HCT116 (cell line): Measurements from ENCODE around the gene SEC61A1. TPM values are rescaled to one million over a fixed set of nuclear protein-coding genes. Genes with fewer than 3 reads are reported as not detected.
A peak's percentile ranks its signal among the peaks of the same experiment; 100 is the strongest.

Experiments
- ATAC-seq: fragments of 200-7000 bp; cut with Tn5 transposase; 2 replicates; pipeline ENCODE4 v1.9.1; 2020; ENCODE audit warnings: mild to moderate bottlenecking, moderate library complexity
- BruUV-seq: library from RNA; stranded (reverse); fragments of 400-500 nt; replicated peaks from 2 replicates; lab custom pipeline; 2021; lab: Mats Ljungman, UMichigan
- CTCF ChIA-PET: fragments of 300-600 bp; sonication (Branson Sonifier 250); formaldehyde crosslinking; loops from one replicate; lab custom pipeline; 2021; ENCODE audit warnings: antibody characterized with exemption; lab: Charles Lee
- POLR2A ChIA-PET: fragments of 300-600, 350-600 bp; sonication (Branson Sonifier 250); formaldehyde crosslinking; loops from one replicate; lab custom pipeline; 2021; ENCODE audit warnings: antibody characterized with exemption; lab: Charles Lee
- RAD21 ChIA-PET, 2 experiments: fragments of 300-600 bp; sonication (Branson Sonifier 250); formaldehyde crosslinking; loops; one replicate each; lab custom pipeline; 2023; ENCODE audit warnings: low total read pairs in 2 of 2; ENCODE audit not compliant: uncharacterized antibody in 2 of 2, unreplicated experiment in 2 of 2, low non-redundant PET in 1 of 2; lab: Charles Lee
- DNase-seq: peaks from one replicate; pipeline ENCODE4 v3.0.0-alpha.2; 2010; ENCODE audit warnings: low read depth, low spot score
- H2AFZ ChIP-seq: fragments of 200-600 bp; shearing (Covaris generic), sonication (generic); 2 replicates; pipeline ENCODE4 v1.6.1; 2017; ENCODE audit warnings: low read depth, mixed run types, mixed read lengths, antibody characterized with exemption, low read length; ENCODE audit not compliant: poor library complexity, severe bottlenecking
- H3K27ac ChIP-seq: 2 replicates; pipeline ENCODE4 v1.5.1; 2012; ENCODE audit warnings: low read depth, low read length
- H3K27me3 ChIP-seq: fragments of 200-600 bp; sonication (generic); 2 replicates; pipeline ENCODE4 v1.6.1; 2016; ENCODE audit warnings: mixed run types, low read length, mixed read lengths; ENCODE audit not compliant: insufficient read depth
- H3K36me3 ChIP-seq, 2 experiments: fragments of 200-500 bp in 1 of 2; fragments of 200-600 bp in 1 of 2; sonication (Bioruptor generic) in 1 of 2; sonication (generic) in 1 of 2; 2 replicates each; pipeline versions ENCODE4 v1.5.1 to v1.6.1; 2014 to 2016; ENCODE audit warnings: low read length in 2 of 2, inconsistent platforms in 1 of 2, mixed read lengths in 1 of 2, mixed run types in 1 of 2; ENCODE audit not compliant: insufficient read depth in 2 of 2, control insufficient read depth in 1 of 2
- H3K4me1 ChIP-seq, 2 experiments: fragments of 200-600 bp in 1 of 2; sonication (generic) in 1 of 2; 2 replicates each; pipeline versions ENCODE4 v1.5.1 to v1.6.1; 2012 to 2017; ENCODE audit warnings: low read length in 2 of 2, inconsistent platforms in 1 of 2, mild to moderate bottlenecking in 1 of 2, mixed read lengths in 1 of 2, mixed run types in 1 of 2, moderate library complexity in 1 of 2; ENCODE audit not compliant: insufficient read depth in 2 of 2, control insufficient read depth in 1 of 2
- H3K4me2 ChIP-seq: fragments of 200-600 bp; sonication (generic); 2 replicates; pipeline ENCODE4 v1.6.1; 2017; ENCODE audit warnings: mixed run types, low read length, mixed read lengths
- H3K4me3 ChIP-seq, 2 experiments: fragments of 200-600 bp in 1 of 2; sonication (generic) in 1 of 2; replicated peaks in 1 of 2; 2 replicates each; pipeline ENCODE4 v1.5.1; 2011 to 2016; ENCODE audit warnings: low read length in 2 of 2, control low read depth in 1 of 2, low read depth in 1 of 2, mild to moderate bottlenecking in 1 of 2, mixed read lengths in 1 of 2, mixed run types in 1 of 2
- H3K79me2 ChIP-seq: fragments of 200-600 bp; sonication (generic); 2 replicates; pipeline ENCODE4 v1.6.1; 2017; ENCODE audit warnings: mild to moderate bottlenecking, mixed run types, low read length, moderate library complexity, mixed read lengths; ENCODE audit not compliant: insufficient read depth
- H3K9ac ChIP-seq: fragments of 200-600 bp; sonication (generic); 2 replicates; pipeline ENCODE4 v1.6.1; 2016; ENCODE audit warnings: low read length, mixed read lengths
- H3K9me2 ChIP-seq: fragments of 200-600 bp; sonication (generic), shearing (Covaris generic); 2 replicates; pipeline ENCODE4 v1.6.1; 2017; ENCODE audit warnings: mixed run types, mild to moderate bottlenecking, moderate library complexity; ENCODE audit not compliant: insufficient read depth
- H3K9me3 ChIP-seq, 2 experiments: fragments of 200-500 bp in 1 of 2; fragments of 200-600 bp in 1 of 2; sonication (Bioruptor generic) in 1 of 2; sonication (generic) in 1 of 2; 2 replicates each; pipeline ENCODE4 v1.6.1; 2014 to 2017; ENCODE audit warnings: low read length in 2 of 2, mixed read lengths in 2 of 2, inconsistent platforms in 1 of 2, low read depth in 1 of 2, mild to moderate bottlenecking in 1 of 2, mixed run types in 1 of 2, moderate library complexity in 1 of 2; ENCODE audit not compliant: control insufficient read depth in 1 of 2, insufficient read depth in 1 of 2
- H4K20me1 ChIP-seq: fragments of 200-600 bp; sonication (generic), shearing (Covaris generic); 2 replicates; pipeline ENCODE4 v1.6.1; 2017; ENCODE audit warnings: mixed run types, mild to moderate bottlenecking, moderate library complexity; ENCODE audit not compliant: insufficient read depth
- ATF3 ChIP-seq: IDR thresholded peaks from 2 replicates; pipeline ENCODE4 v1.6.1; 2012
- CEBPB ChIP-seq: IDR thresholded peaks from 2 replicates; pipeline ENCODE4 v1.6.1; 2012; ENCODE audit warnings: low read depth
- CTCF ChIP-seq, 3 experiments: fragments of 200-600 bp in 1 of 3; sonication (generic) in 1 of 3; IDR thresholded peaks in 2 of 3; conservative IDR thresholded peaks in 1 of 3; 2 replicates each; pipeline ENCODE4 v1.5.1; 2012 to 2017; ENCODE audit warnings: low read depth in 2 of 3, low read length in 2 of 3, antibody characterized with exemption in 1 of 3, borderline replicate concordance in 1 of 3, control low read depth in 1 of 3, mild to moderate bottlenecking in 1 of 3, mixed read lengths in 1 of 3, mixed run types in 1 of 3, moderate library complexity in 1 of 3; ENCODE audit not compliant: insufficient read depth in 1 of 3
- EZH2 ChIP-seq: fragments of 200-600 bp; sonication (generic); IDR thresholded peaks from 2 replicates; pipeline ENCODE4 v1.6.1; 2017; ENCODE audit warnings: antibody characterized with exemption, mixed run types
- EZH2phosphoT487 ChIP-seq: fragments of 200-600 bp; IDR thresholded peaks from 2 replicates; pipeline ENCODE4 v1.6.1; 2018; ENCODE audit warnings: antibody characterized with exemption, borderline replicate concordance
- FOSL1 ChIP-seq: IDR thresholded peaks from 2 replicates; pipeline ENCODE4 v1.6.1; 2012; ENCODE audit warnings: low read depth
- MAX ChIP-seq: IDR thresholded peaks from 2 replicates; pipeline ENCODE4 v1.6.1; 2012
- POLR2A ChIP-seq: IDR thresholded peaks from 2 replicates; pipeline ENCODE4 v1.7.0; 2011; ENCODE audit warnings: borderline replicate concordance; ENCODE audit not compliant: insufficient read depth, insufficient read length; ENCODE audit errors: extremely low read depth
- POLR2AphosphoS5 ChIP-seq: IDR thresholded peaks from 2 replicates; pipeline ENCODE4 v1.6.1; 2011; ENCODE audit warnings: mild to moderate bottlenecking, low read depth, low read length, moderate library complexity
- REST ChIP-seq: IDR thresholded peaks from 2 replicates; pipeline ENCODE4 v1.6.1; 2012; ENCODE audit warnings: low read depth
- SIN3A ChIP-seq: IDR thresholded peaks from 2 replicates; pipeline ENCODE4 v1.6.1; 2012; ENCODE audit warnings: low read depth
- SP1 ChIP-seq: IDR thresholded peaks from 2 replicates; pipeline ENCODE4 v1.6.1; 2012; ENCODE audit warnings: low read depth
- SRF ChIP-seq: IDR thresholded peaks from 2 replicates; pipeline ENCODE4 v1.6.1; 2012; ENCODE audit warnings: low read depth
- YY1 ChIP-seq: IDR thresholded peaks from 2 replicates; pipeline ENCODE4 v1.6.1; 2011; ENCODE audit warnings: low read length, low read depth, moderate library complexity, mild to moderate bottlenecking; ENCODE audit not compliant: insufficient replicate concordance; ENCODE audit errors: extremely low read depth
- ZBTB33 ChIP-seq: IDR thresholded peaks from 2 replicates; pipeline ENCODE4 v1.6.1; 2011; ENCODE audit warnings: mild to moderate bottlenecking, low read length, moderate library complexity; ENCODE audit not compliant: insufficient replicate concordance; ENCODE audit errors: extremely low read depth
- ZNF274 ChIP-seq: fragments of 200-500 bp; sonication (Bioruptor generic); IDR thresholded peaks from 2 replicates; pipeline ENCODE4 v1.6.1; 2014; ENCODE audit warnings: mild to moderate bottlenecking, low read depth, low read length, inconsistent platforms
- intact Hi-C: fragments of 100-400 bp; cut with micrococcal nuclease; formaldehyde crosslinking; loops from 2 replicates; pipeline ENCODE4 v1.10.0; 2022
- total RNA-seq: library from RNA; stranded (reverse); gene quantifications from one replicate; pipeline ENCODE4 v1.2.1, GENCODE V29; 2021; ENCODE audit not compliant: unreplicated experiment

The SEC61A1 gene
- total RNA-seq, 1 experiment from 2014 or later: 176 TPM

GRCh38 chr3:128080323-128081080, 28.3 kb downstream of the SEC61A1 start:
- ChIA-PET POLR2A (no interaction called here), CTCF (no interaction called here), RAD21 (no interaction called here)
- H3K4me2 ChIP-seq: no peak overlapping the region
- H3K27ac ChIP-seq: no peak overlapping the region
- TSS peak; percentile 23 for BruUV-seq
- H3K79me2 ChIP-seq: peaks cover 5% of the 10 kb centered on the region; the same call in 1 of the 2 replicates
- no peaks in the 10 kb centered on the region for H3K27me3 ChIP-seq
- peaks cover 14 to 51% of the 10 kb centered on the region in 2 experiments for H3K36me3 ChIP-seq
- TF ChIP-seq YY1 (no peak), CTCF (IDR thresholded peaks at IDR 0.05 in 2 of 3, conservative IDR thresholded peaks at IDR 0.05 in 1 of 3; ENCODE audit: borderline replicate concordance in 1 of 3, insufficient read depth in 1 of 3, low read depth in 2 of 3, low read length in 2 of 3) (no peak), SP1 (no peak), REST (no peak), EZH2phosphoT487 (no peak), FOSL1 (no peak), MAX (no peak), ZBTB33 (no peak), SIN3A (no peak), ATF3 (no peak), POLR2AphosphoS5 (no peak), ZNF274 (no peak), SRF (no peak), POLR2A (no peak), EZH2 (no peak), CEBPB (no peak)
- H3K9me2 ChIP-seq: no peaks in the 10 kb centered on the region
- no peak overlapping the region for H3K9ac ChIP-seq
- H3K4me3 ChIP-seq: no peak overlapping the region
- peaks cover 0 to 19% of the 10 kb centered on the region in 2 experiments; a peak in 3 of 4 replicates for H3K4me1 ChIP-seq
- H3K9me3 ChIP-seq: no peaks in the 10 kb centered on the region
- ATAC-seq: no peak
- intact Hi-C loops: no loop called here
- no peaks in the 10 kb centered on the region for H4K20me1 ChIP-seq
- H2AFZ ChIP-seq: no peak overlapping the region
- DNase-seq: no peak
